Cortex of kidney (tissue), 1 donor: ENCODE results near the gene DOK6.
"Not testable (repeated sequence)": the region's sequence is repeated elsewhere in the genome, so short reads cannot be mapped to it uniquely, and the experiment has no call there.

Source experiments
- DNase-seq: peaks from one replicate; lab custom pipeline; 2025; lab: John Stamatoyannopoulos, UW

The DOK6 gene

GRCh38 chr18:69626643-69627242, 226.1 kb downstream of the DOK6 start:
- no peak for DNase-seq

DNA sequence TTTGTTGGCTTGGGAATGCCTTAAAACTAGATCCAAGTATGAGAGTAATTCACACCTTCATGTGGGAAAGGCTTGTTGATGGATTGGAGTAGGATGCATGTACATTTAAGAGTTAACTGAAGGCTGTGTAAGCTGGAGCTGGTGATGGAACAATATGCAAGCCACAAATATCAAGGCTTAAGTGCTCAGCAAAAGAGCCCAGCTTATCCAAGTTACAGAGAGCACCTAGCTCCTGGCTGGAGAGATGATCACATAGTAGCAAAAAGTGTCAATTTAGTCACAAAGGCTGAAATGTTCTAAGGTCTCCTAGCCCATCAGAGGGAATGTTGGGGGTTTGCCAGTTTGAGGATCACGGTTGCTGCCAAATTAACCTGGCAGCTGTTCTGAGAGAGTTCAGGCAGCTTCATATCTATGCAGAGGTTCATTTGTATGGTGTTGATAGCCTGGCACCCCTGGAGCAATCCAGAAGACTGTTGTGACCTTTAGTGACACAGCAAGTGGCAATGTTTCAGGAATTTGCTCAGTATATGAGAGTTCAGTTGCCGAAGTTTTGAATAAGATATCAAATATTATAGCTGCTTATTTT, 228.2 kb downstream of the DOK6 start:
- no peak for DNase-seq

GRCh38 chr18:69631281-69631680, 230.6 kb downstream of the DOK6 start:
- DNase-seq, result no peak

DNA sequence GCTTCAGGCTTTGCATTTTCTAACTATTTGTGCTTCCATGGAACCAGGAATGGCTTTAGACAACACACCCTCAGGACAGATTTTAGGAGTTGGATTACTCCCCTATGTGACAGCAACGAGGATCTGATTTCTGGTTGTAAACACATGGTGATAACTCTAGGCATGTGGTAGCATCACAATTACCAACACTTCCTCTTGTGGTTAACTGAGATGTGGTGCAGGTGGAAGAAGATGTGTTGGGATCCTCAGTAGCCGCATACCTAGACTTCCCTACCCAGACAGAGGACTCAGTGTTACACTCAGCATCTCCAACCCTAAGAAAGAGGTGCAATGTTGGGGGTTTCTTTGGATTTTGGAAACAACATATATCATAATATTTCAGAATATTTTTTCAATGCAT, 234.8 kb downstream of the DOK6 start:
- DNase-seq, result no peak

DNA sequence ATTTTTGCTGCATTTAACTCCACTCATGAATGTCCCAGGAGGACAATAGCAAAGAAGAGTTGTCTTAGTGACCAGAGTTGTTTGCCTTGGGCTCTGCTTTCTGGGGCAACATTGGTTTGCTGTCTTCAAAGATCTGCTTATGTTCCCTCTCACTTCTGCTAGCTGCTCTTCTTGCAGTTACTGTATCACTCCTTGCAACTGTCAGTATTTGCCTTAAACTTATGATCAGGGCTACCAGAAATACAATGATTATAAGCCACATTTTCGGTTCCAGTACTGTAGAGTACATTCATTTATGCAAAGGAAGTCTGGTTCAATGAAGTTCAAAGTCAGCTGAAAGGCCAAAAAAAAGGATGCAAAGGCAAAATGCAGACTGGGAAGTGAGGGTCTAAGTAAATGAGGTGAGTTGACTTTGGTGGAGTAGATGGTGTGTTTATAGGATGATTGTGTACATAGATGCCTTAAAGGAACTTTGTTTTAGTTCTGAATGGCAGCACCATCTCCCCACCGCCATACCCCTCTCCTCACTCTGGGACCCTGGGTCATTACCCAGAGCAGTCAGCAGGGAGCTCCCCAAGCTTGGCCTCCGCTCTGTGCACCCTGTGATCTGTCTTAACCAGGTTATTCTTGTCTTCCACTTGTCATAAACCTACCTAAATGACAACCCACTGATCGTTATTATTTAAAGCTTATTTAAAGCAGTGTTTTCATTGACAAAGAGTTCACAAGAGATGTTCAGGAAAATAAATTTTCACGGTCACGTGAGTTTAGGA, 236.0 kb downstream of the DOK6 start:
- DNase-seq, result no peak

GRCh38 chr18:69638056-69638455, 237.4 kb downstream of the DOK6 start:
- DNase-seq, result no peak

- DNase-seq, result no peak
Observed at GRCh38 chr18:69647702-69648101, 247.0 kb downstream of the DOK6 start.

DNA sequence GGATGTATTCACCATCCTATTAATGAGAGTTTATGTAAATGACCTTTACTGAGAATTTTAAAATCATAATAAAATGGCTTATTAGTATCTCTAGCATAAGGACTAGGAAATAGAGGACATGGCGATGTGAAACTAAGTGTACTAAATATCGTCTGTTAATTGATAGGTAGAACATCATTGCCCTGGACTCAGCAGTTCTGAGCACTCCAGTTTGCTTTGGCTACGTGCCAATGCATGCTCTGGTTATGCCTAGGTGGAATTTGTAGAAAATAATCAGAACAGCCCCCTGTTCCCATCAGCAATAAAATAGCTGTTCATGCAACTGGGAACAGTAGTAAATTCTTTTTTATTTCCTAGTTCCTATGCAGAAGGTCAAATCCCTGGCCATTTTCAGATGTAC, 247.8 kb downstream of the DOK6 start:
- DNase-seq, result no peak

GRCh38 chr18:69649684-69650083, 249.0 kb downstream of the DOK6 start:
- no peak for DNase-seq

- DNase-seq, result no peak
Observed at GRCh38 chr18:69651243-69651642, 250.6 kb downstream of the DOK6 start.

DNA sequence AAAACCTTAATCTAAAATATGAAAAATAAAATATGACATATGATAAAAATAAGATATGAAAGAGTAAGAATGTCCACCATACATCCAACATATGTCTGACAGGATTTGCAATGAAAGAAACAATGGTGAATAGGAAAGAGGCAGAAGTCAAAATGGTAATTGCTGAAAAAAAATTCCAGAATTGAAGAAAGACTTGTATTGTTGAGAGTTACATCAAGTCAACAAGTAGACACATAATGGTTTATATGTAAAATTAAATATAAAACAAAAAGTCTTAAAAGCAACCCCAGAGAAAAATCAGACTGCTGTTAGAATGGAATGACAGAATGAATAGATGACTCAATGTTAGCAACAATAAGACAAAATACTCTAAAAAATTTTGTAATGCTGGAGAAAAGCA, 255.1 kb downstream of the DOK6 start:
- DNase-seq, result no peak

GRCh38 chr18:69658103-69658502, 257.4 kb downstream of the DOK6 start:
- DNase-seq, result no peak

GRCh38 chr18:69658685-69659084, 258.0 kb downstream of the DOK6 start:
- DNase-seq, result no peak

DNA sequence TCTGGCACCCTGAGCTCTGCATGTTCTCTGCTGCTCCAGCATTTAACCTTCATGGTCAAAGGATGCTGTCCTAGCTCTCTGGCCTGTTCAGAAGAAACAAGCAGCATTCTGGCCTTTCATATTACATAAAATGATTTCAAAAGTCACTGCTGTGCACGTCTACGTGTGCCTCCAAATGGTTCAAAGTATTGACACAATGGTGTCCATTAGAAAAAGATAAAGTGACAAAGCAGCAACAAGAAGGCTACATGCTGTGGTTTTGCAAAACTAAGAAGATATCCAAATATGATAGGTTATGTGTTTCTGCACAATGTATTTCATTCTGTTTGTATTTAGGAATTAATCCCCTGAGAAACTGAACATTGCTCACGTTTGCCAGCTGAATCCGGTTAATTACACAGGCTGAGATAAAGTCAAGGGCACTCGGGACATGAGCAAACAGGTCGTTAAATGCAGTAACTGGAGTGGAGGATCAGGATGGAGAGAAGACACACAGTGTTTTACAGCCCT, 258.5 kb downstream of the DOK6 start:
- no peak for DNase-seq

GRCh38 chr18:69662090-69662489, 261.4 kb downstream of the DOK6 start:
- not testable (repeated sequence) for DNase-seq

- DNase-seq, result no peak
Observed at GRCh38 chr18:69664399-69664798, 263.7 kb downstream of the DOK6 start.

GRCh38 chr18:69674292-69674877, 273.7 kb downstream of the DOK6 start:
- no peak for DNase-seq

DNA sequence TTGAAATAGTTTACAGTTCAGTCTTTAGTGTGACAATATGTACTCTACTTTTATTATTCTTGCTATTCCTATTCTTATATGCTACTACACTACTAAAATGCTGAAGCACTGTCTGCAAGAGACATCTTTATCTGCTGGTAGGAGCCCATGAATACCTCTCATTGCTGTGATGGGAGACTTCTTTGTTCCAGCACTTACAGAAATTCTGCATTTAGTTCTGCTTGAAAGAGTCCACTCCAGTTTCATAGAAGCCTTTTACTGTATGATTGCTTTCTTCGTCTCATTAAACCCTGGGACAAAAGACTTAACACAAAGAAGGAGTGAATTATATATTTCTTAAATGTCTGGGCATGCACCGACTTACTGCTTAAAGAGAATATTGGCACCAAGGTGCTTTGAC, 274.3 kb downstream of the DOK6 start:
- no peak for DNase-seq

DNA sequence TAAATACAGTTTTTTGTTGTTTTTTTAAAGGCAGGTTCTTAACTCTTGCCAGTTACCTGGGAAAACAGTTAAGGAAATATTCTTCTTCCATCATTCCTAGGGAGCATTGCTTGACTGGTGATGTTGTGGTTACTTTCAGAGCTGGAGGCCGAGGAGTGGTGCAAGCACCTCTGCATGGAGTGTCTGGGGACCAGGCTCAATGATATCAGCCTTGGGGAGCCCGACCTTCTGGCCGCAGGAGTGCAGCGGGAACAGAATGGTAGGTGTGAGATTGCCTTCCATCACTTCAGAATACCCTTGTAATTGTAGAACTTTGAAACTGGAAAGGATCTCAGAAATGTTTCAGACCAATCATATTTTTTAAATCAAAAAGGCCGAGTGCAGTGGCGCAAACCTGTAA, 276.9 kb downstream of the DOK6 start:
- no peak for DNase-seq

GRCh38 chr18:69680123-69680522, 279.4 kb downstream of the DOK6 start:
- no peak for DNase-seq

GRCh38 chr18:69683176-69683575, 282.5 kb downstream of the DOK6 start:
- DNase-seq, result no peak

- DNase-seq, result no peak
Observed at GRCh38 chr18:69684789-69685188, 284.1 kb downstream of the DOK6 start.

DNA sequence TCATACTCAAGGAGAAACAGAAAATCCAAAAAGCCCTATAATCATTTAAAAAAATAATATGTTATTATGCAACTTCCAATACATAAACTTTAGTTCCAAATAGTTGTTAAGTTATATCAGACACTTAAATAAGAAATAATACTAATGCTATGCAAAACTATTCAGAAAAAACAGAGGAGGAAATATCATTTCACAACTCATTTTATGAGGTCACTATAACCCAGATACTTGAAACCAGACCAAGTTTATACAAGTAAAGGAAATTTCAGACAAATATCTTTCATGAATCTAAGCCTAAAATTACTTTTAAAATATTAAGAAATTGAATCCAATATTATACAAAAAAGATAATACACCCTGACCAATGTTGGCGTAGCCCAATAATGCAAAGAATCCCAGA, 286.2 kb downstream of the DOK6 start:
- no peak for DNase-seq
